NAMALWA (cell line): ENCODE results near the gene PITPNM3.
A peak's percentile ranks its signal among the peaks of the same experiment; 100 is the strongest.

Experiments used
- DNase-seq: peaks from one replicate; pipeline ENCODE4 v3.0.0-alpha.2; 2015; ENCODE audit warnings: low spot score

The PITPNM3 gene

DNA sequence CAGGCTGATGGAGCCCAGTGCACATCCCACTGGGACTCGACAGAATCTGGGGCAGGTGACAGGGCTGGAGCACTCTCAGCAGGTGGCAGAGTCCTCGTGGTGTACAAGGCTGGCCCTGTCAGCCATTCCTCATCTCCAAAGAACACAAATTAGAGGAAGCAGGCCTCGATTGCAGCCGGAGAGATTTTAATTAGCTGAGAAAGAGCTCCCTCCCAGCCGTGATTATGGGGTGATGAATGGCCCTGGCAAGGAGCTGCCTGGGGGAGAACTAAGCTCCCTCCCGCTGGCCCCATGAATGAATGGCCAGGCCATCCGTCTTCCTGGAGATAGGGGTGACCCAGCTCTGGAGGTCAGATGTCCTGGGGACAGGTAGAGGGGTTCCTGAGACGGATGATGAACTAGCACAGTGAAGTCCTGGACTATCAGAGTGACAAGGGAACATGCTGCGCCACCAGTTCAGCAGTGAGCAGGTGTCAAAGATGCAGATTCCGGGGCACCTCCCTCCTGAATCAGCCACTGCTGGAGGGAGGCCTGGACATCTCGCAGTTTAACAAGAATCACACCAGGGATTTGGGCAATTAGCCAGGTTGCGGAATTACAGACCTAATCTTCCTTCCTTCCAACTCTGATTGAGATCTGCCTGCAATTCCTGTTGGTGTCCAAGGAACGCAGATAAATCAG is 76.6 kb downstream of the PITPNM3 start:
- DNase-seq: no peak

GRCh38 chr17:6478486-6478885 is 77.9 kb downstream of the PITPNM3 start:
- no peak for DNase-seq

DNA sequence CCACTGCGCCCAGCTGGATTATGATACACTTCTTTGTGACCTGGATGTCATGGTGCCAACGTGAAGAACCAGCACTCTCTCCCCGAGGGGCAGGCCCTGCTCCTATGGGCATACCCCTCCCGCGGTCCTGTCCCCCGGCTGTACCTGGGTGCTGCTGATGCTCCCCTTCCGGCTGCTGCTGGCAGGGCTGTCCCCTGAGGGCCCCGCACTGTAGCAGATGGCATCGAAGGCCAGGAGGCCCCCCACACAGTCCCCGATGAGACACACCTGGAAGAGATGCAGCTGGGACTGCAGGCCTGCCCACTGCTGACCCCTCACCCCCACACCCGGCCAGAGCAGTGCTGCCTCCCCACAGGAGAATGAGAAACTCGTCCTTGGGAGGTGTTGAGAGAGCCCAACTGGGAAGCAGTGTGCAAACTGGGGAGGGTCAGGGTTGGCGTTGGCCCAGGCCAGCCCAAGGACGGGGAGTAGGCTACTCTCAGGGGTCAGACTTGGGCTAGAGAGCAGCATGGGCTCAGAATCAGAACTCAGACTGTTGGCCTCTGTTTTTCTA is 78.4 kb downstream of the PITPNM3 start:
- no peak for DNase-seq

DNA sequence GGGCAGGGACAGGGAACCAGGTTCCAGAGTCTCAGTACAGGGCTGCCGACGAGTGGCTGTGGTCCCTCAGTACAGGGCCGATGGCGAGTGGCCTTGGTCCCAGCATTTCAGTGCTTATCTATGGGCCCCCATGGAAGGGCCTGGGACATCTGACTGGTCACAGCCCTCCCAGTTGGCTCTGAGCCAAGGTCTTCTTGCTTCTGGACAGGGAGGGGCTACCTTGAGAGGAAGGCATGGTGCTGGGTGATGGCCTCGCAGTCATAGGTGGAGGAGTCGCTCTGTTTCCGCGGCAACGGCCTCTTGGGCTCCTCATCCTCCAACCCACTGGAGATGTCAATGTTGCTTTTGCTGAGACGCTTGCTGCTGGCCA is 79.6 kb downstream of the PITPNM3 start:
- no peak for DNase-seq

GRCh38 chr17:6476076-6476809 is 80.1 kb downstream of the PITPNM3 start:
- DNase-seq: no peak

DNA sequence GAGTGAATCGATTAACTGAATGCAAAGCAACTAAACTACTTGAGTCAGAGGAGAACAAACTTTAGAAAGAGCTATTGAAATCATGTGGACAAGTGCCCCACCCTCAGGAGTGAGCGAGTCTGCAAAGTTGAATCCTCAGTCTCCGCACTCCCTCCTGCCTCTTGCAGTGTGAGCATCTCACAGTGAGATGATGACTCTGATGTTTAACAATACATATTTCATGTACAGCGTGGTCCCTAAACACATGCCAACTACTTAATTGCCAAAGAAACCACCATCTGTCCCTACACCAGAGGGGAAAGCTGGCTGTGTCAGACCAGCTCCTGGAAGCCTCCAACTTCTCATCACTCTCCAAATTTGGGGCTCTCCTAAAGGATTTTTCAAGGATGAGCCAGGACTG is 80.9 kb downstream of the PITPNM3 start:
- no peak for DNase-seq

GRCh38 chr17:6474906-6475305 is 81.4 kb downstream of the PITPNM3 start:
- DNase-seq: no peak

DNA sequence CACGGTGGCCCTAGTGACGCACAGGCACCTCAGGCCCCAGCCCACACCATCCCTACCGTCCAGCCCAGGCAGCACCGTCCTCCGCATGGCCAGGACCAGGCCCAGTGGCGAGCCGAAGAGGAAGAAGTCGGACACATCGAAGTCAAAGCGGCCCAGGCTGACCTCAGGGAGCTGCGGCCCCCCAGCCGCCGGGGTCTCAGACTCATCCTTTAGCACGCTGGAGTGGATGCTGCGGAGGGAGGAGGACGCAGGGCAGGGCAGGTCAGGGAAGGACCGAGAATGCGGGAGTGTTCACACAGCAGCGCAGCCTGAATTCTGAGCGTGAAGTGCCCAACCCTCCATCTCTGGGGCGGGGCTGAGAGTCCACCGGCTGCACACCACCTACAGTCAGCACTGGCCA is 82.0 kb downstream of the PITPNM3 start:
- DNase-seq: no peak

- DNase-seq: peak; percentile 44
These were observed 83.1 kb downstream of the PITPNM3 start for GRCh38 chr17:6473128-6473767.

DNA sequence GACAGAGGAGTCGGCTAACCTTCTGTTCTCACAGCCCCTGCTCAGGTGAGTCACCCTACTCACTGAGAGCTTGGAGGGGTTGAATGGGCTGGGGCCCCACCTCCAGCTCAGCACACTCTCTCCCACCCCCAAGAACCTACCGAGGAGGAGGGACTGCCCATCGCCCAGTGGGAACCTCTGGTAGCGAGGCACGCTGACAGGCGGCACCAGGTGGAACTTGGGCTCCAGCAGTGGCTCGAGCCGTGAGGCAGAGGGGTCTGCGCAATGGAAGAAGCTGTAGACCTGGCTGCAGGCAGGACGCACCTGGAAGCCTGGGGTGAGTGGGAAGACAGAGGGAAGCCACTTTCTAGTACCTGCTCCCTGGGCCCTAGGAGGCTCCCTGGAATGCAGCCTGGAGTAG is 83.8 kb downstream of the PITPNM3 start:
- DNase-seq: no peak

GRCh38 chr17:6471531-6472465 is 84.6 kb downstream of the PITPNM3 start:
- no peak for DNase-seq

- DNase-seq: no peak
These were observed 85.4 kb downstream of the PITPNM3 start for GRCh38 chr17:6470751-6471521.

DNA sequence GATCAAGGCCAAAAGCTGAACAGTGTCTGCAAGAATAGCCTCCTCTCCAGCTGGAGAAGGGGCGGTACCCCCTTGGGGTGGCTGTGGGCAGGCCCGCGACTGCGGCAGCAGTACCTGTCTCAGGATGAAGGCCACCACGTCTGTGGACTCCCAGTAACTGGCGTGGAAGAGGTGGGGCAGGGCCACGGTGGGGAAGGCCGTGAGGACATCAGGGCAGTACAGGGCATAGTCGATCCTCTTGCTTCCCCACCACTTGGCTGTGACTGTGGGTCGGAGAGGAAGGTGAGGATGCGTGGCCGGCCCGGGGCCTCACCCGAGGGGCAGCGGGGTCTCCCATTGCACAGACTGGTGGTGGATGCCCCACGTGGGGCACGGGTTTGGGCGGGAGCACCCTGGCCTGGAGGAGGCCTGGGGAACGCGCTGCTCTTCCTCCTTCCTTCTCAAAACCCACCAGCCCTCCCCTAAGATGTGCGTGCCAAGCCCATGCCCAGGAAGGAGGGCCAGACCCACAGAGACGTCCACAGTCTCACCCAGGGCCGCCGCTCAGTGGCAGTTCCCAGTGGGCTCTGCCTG is 86.1 kb downstream of the PITPNM3 start:
- no peak for DNase-seq

GRCh38 chr17:6468051-6468790 is 88.1 kb downstream of the PITPNM3 start:
- no peak for DNase-seq

DNA sequence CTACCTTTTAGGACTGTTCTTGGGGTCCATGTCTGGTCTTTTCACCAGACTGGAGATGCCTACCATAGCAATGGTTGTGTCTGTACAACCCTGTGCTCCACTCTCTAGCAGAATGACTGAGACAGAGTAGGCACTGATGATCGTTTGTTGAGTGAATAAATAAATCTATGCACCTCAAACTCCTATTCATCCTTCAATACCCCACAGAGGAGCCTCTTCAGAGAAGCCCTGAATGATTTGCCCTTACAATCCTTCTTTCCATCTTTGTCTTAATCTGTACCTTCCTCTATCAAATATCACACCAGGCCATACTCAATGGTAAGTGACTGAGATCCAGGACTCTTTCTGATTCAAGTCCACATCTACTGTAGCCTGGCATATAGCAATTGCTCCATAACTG is 88.8 kb downstream of the PITPNM3 start:
- no peak for DNase-seq

DNA sequence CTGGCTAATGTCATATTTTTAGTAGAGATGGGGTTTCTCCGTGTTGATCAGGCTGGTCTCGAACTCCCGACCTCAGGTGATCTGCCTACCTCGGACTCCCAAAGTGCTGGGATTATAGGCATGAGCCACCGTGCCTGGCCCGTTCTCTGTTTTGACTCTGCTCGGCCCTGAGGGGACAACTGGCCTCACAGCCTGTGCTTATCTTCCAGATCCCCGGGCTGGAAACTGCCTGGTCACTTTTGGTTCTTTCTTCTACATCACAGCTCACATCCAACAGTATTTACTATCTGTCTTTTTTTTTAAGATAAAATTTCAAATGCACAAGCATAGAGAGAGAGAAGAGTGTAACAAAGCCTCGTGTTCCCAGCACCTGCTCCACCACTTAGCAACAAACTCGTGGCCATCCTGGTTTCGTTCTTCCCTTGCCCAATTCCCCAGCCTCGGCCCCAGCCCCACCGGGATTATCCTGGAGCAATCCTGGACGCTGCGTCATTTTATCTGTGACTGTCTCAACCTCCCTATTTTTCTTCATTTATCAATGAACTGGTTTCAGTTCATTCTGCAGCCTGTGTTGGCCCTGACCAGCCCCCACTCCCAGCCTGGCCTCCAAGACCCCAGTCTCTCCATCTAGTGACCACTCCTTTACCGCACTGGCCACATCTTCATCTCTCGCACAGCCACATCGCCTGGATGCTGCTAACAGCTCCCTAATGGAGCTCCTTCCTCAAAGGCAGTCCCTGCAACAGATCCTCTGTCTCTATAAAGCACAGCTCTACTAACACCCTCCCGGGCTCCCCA is 91.0 kb downstream of the PITPNM3 start:
- no peak for DNase-seq

DNA sequence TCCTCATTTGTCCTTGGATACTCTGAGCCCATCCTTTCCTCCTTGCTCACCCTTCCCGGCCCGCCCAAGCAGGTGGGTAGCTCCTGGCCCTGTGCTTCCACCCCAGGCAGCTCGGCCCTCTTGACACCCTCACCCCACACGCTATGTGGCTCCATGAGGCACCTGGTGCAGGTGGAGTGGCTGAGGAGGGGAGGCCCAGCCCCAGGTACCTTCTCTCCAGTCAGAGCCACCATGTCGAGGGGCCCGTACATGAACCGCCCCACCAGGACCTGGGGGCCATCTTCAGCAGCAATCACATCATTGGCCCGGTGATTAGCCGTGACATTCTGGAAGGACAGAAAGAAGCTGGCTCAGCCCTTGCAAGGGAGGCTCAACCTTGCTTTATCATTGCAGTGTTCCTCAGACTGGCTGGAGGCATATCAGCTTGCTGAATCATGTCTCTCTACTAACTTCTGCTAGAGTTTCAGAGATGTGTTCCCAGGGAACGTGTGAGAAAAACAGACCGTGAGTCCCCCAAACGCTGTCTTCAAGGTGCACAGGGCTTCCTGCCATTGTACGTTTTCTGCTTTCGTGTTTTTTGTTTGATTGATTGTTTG is 91.8 kb downstream of the PITPNM3 start:
- DNase-seq: no peak

- no peak for DNase-seq
These were observed 92.5 kb downstream of the PITPNM3 start for GRCh38 chr17:6463616-6464445.
